Spinal cord (tissue), 10 donors: ENCODE measurements around the gene ALDH1L1. TPM values are rescaled to one million over a fixed set of nuclear protein-coding genes. Genes with fewer than 3 reads are reported as not detected.
A peak's percentile ranks its signal among the peaks of the same experiment; 100 is the strongest.

Experiments
- DNase-seq, 6 donors: peaks; one replicate each; pipeline versions ENCODE4 v3.0.0 to v3.0.0-alpha.2; 2013 to 2015; ENCODE audit warnings: low spot score in 6 of 6, low read depth in 4 of 6
- H3K27ac ChIP-seq: one replicate; pipeline ENCODE4 v1.5.1; 2013; ENCODE audit warnings: low read depth, low read length, control low read depth
- H3K27me3 ChIP-seq: one replicate; pipeline ENCODE4 v1.6.1; 2013; ENCODE audit warnings: low read length; ENCODE audit not compliant: control insufficient read depth, insufficient read depth
- H3K36me3 ChIP-seq: one replicate; pipeline ENCODE4 v1.6.1; 2013; ENCODE audit warnings: low read length; ENCODE audit not compliant: control insufficient read depth, insufficient read depth
- H3K4me1 ChIP-seq: one replicate; pipeline ENCODE4 v1.6.1; 2013; ENCODE audit warnings: low read length; ENCODE audit not compliant: control insufficient read depth, insufficient read depth
- H3K4me3 ChIP-seq: one replicate; pipeline ENCODE4 v1.5.1; 2013; ENCODE audit warnings: low read depth, low read length, control low read depth
- H3K9me3 ChIP-seq: one replicate; pipeline ENCODE4 v1.6.1; 2013; ENCODE audit warnings: low read length; ENCODE audit not compliant: control insufficient read depth, insufficient read depth
- WGBS: methylation state at CpG from one replicate; pipeline ENCODE4 v1.1.5; 2013; ENCODE audit warnings: missing lambda C conversion rate; ENCODE audit not compliant: insufficient coverage; 5-methylcytosine and 5-hydroxymethylcytosine counted together
- polyA plus RNA-seq, 2 donors: library from polyadenylated mRNA; unstranded; fragments of 120-200 nt; gene quantifications; one replicate each; pipeline ENCODE4 v1.2.1, GENCODE V29; 2013; ENCODE audit not compliant: insufficient read length in 2 of 2
- small RNA-seq: library from RNA; depleted of rRNA; stranded (forward); fragments of <200 nt; gene quantifications from one replicate; pipeline ENCODE3, GENCODE V24; 2014; ENCODE audit warnings: low replicate concordance
- total RNA-seq, 2 donors: library from RNA; depleted of rRNA in 1 of 2; stranded (reverse); fragments of 120-200 nt in 1 of 2; fragments of >200 nt in 1 of 2; gene quantifications; one replicate each; pipeline versions ENCODE4 v1.2.3 to v1.2.4, GENCODE V29; 2013 to 2014
- donor health status: healthy.

The ALDH1L1 gene
- total and polyA plus RNA-seq, 4 donors: 19.9 to 75.2 (median 46.0) TPM

DNA sequence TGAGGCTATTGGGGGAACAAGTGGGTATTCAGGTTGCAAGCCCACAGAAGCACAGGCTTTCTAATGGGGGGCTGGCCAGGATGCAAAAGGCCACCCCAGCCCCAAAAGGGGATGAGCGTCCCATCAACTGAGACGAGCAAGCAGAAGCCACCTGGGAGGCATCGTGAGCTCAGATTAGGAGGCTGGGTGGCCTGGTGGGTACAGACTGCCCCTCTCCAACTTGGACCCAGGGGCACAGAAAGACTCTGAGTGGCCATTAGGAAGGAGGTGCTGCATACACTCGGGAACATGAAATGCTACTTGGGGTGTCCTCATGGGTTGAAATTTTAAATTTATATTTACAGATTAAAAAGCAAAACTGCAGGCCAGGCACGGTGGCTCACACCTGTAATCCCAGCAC is 125.5 kb downstream of the ALDH1L1 start:
- Histone ChIP-seq H3K27me3 (no peaks in the 10 kb centered on the region), H3K27ac (no peak overlapping the region), H3K36me3 (peaks cover 38% of the 10 kb centered on the region), H3K4me1 (peaks cover 32% of the 10 kb centered on the region), H3K4me3 (no peak overlapping the region), H3K9me3 (no peaks in the 10 kb centered on the region)
- WGBS: 100% methylated on average over 2 of the region's 5 CpGs
- no peak for DNase-seq

- WGBS: 93% methylated on average over 4 of the region's 6 CpGs
- Histone ChIP-seq H3K27me3 (no peaks in the 10 kb centered on the region), H3K9me3 (no peaks in the 10 kb centered on the region), H3K4me3 (no peak overlapping the region), H3K36me3 (peaks cover 41% of the 10 kb centered on the region), H3K27ac (no peak overlapping the region), H3K4me1 (peaks cover 25% of the 10 kb centered on the region)
- DNase-seq: no peak
Measured at GRCh38 chr3:126053949-126054569, 126.3 kb downstream of the ALDH1L1 start.

Small RNA genes within 50 kb of the gene (small RNA-seq; reads per million reads assigned to genes)
- 0.30 reads per million, percentile 28 among the genes with 10 or more reads in this experiment for gene RNU1-30P

Other genes with a start within 250 kb of the ALDH1L1 start
- gene ROPN1B, start 211.4 kb downstream of the ALDH1L1 start, total RNA-seq: 1 to 10 TPM; 1.3 to 2.4 TPM
- gene ROPN1B, start 211.4 kb downstream of the ALDH1L1 start, polyA plus RNA-seq: 1 to 10 TPM; 1.8 to 3.6 TPM
- gene SLC41A3, start 96.5 kb downstream of the ALDH1L1 start, total RNA-seq: 10 to 100 TPM; 63.6 to 79.0 TPM
- 10 to 100 TPM; 91.6 to 99.3 TPM for gene SLC41A3, start 96.5 kb downstream of the ALDH1L1 start, polyA plus RNA-seq
- gene KLF15, start 176.8 kb upstream of the ALDH1L1 start, total RNA-seq: 10 to 100 TPM in 1 of 2 donors, 1 to 10 TPM in 1; 7.9 to 15.8 TPM
- 10 to 100 TPM; 26.3 to 26.9 TPM for gene KLF15, start 176.8 kb upstream of the ALDH1L1 start, polyA plus RNA-seq
- gene CFAP100, start 214.3 kb upstream of the ALDH1L1 start, total RNA-seq: 10 to 100 TPM in 1 of 2 donors, 1 to 10 TPM in 1; 2.2 to 16.6 TPM
- 10 to 100 TPM; 14.1 to 14.6 TPM for gene CFAP100, start 214.3 kb upstream of the ALDH1L1 start, polyA plus RNA-seq